NCI-H1092 (cell line): ENCODE measurements around the gene HSPB9.

Experiments
- DNase-seq: peaks from one replicate; lab custom pipeline; 2025; lab: John Stamatoyannopoulos, UW

The HSPB9 gene

DNA sequence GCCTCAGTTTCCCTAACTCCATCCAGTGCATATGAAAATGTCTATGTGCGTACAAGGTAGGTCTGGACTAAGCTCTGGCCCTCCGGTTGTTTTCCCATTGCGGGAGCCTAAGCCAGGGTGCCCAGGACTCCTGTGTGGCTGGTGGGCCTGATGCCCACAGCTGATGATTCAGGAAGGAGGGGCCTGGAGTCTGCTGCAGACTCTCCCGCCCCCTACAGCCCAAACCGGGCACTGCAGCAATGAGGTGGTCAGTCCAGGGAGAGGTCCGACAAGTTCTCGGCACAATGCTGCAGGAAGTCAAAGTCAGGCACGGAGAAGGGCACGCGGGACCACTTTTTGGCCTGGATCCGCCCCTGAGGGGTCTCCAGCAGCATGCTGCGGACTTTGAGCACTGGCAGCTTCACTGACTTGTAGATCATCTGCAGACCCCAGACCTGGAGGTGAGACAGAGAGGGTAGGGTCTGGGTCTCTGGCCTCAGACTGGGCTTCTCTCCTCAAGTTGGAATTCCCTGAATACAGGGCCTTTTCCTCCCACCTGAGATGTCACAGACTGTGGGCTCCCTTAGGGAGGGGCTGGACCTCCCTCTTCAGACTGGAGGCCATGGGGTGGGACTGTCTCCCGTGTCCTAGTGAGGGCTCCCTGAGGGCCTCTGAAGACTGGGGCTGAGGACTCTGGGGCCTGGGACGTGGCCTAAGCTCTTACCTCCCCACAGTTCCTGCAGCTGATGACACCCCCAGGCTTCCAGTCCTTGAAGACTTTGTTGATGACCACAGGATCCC is 20.9 kb upstream of the HSPB9 start:
- peak; percentile 47 for DNase-seq

DNA sequence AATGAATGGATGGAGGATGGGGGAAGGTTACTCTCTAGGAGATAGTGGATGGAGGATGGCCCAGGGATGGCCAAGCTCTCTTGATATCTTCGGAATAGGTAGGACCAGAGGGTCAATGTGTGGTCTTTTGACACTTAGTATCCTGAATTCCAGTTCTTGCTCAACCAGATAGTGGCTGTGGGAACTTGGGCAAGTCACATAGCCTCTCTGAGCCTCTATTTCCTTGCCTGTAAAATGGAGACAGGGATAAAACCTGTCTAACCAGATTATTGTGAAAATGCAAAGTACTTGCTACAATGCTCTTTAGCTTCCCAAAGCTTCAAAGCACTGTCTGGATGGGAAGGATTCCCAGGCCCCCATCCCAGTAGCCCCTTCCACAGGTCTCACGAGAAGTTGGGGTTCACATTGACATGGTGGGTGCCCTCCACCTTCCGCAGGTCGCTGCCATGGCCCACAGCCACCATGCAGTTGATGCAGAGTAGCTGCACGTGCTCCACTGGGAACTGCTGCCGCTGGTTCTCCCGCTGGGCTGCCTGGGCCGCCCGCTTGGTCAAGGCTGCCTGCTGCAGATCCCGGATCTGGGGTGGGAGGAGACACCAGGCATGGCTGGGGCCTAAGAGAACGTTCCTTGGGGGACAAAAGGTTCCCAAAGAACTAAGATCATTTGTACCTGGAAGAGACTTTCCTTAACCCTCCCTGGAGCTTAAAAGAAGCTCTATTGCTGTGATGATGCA is 19.2 kb upstream of the HSPB9 start:
- DNase-seq = no peak

DNA sequence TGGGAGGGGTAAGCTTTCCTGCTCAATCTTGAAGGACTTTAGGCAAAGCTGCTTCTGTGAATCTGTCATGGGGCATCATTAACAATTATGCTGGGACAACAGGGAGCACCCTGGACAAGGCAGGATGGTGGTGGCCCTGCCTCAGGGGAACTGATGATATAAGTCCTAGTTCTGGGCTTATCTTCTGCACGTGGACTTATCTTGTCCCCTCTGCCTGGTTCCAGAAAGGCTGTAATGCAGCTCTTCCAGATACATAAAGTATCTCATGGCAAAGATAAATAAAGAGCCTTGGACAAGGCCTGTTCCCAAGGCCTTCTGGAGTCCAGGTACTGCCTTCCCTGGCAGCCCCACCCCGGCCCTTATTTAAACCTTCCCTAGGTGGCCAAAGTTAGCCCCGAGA is 18.3 kb upstream of the HSPB9 start:
- DNase-seq = no peak

DNA sequence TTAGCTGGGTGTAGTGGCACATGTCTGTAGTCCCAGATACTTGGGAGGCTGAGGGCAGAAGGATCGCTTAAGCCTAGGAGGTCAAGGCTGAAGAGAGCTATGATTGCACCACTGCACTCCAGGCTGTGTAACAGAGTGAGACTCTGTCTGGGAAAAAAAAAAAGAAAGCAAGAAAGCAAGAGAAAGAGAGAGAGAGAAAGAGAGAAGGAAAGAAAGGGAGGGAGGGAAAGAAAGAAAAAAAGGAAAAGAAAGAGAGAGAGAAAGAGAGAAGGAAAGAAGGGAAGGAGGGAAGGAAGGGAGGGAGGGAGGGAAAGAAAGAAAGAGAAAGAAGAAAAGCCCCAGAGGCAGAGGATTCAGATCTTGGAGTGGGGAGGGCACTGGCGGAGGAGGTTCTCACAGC is 16.6 kb upstream of the HSPB9 start:
- DNase-seq = no peak

DNA sequence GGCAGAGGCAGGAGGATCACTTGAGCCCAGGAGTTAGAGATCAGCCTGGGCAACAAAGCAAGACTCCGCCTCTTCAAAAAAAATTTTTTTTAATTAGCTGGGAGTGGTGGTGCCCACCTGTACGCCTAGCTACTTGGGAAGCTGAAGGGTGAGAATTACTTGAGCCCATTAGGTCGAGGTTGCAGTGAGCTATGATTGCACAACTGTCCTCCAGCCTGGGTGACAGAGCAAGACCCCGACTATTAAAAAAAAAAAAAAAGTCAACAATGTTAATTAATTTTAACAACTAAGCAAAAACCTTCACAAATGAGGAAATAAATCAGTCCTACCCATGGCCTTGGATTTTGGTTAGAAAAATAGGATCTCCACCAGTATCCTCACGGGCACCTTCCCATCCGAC is 15.5 kb upstream of the HSPB9 start:
- no peak for DNase-seq

DNA sequence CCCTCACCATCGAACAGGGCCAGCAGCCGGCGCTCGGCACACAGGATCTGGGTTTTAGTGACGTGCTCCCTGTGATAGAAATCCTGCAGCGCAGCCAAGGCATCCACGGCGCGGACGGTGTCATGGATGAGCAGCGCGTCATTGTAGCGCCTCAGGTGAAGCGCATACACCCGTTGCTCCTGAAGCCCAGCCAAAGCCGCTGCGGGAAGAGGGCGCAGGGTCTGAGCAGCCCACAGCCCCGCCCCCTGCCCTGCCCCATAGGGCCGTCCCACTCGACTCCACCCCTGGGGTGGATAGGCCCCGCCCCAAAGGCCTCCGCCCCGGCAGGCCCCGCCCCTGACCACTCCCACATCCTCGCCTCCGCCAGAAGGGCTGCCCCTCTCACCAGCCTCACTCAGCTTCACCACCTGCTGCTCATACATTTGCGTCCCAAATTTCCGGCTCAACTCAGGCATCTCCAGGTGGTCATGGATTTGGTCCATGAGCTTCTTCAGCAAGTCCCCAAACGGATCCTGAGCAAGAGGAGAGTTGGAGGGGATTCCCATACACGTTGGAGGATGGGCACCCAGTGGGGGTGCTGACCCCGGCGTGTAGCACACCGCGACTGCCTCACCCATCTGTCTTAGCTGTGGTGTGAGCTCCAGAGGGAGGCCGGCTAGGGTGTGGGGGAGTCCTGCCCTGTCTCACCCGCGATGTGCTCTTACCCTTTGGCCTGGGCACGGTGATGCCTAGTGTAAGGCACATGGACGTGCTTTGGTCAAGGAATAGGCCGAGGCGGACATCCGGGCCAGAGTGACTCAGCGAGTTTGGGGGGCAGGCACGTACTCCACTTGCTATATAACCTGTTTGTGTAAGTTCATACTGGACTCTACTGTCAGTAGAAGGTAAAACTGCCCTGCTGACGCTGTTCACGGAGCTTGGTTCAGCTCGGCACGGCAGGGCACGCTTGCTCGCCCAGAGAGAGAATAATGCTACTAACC is 14.7 kb upstream of the HSPB9 start:
- peak; percentile 82 for DNase-seq

DNA sequence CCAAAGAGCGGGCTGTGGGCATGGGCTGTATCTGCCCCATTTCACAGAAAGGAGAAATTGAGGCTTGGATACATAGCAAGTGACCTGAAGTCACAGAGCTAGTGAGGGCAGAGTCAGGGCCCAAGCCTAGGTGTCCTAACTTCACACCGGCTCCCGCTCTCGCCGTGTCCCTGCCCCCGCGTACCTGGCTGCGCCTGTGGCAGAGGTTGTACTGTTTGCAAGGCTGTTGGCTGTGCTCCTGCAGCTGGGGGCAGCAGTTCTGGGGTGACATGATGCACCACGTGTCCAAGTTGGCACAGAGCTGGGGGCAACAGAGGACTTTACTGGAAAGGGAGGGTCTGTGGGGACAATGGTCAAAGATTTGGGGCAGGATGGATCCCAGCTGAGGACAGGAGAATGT is 13.5 kb upstream of the HSPB9 start:
- DNase-seq = no peak

DNA sequence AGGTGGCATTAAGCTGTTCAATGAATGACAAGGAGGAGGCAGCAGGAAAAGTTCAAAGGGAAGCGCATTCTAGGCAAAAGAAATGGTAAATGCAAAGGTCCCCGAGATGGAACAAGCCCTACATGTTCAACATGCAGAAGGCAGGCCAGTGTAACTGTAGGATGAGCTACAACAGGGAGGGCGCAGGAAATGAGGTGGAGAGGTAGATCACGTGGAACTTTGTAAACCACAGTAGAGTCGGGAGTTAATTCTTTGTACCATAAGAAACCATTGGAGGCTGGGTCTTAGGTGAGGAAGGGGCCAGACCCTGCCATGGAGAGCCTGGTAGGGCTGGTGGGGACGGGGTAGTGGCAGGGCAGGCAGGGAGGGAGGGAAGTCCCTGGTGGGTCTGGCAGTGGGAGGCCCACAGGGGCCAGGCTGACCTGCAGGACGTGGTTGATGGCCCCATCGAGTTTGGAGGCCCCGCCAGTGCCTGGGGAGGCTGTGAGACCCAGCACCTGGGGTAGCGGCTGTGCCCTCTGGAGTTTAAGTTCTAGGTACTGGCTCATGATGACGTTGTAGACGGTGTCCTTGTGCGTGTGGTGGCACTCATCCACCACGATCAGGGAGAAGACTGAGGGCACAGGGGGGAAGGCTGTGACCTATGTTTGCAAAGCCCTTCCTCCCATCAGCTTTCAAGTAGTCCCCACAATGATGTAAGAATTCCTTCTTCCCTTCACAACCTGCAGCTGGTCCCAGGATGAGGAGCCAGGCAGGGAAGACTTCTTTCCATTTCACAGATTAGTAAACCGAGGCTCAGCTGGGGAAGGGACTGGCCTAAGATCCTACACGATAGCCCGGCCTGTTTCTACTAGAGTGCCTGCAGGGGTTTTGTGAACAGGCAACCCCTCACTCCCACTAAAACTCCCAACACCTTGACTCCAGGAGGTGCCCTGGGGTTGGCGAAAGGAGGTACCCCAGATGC is 12.0 kb upstream of the HSPB9 start:
- DNase-seq = no peak

DNA sequence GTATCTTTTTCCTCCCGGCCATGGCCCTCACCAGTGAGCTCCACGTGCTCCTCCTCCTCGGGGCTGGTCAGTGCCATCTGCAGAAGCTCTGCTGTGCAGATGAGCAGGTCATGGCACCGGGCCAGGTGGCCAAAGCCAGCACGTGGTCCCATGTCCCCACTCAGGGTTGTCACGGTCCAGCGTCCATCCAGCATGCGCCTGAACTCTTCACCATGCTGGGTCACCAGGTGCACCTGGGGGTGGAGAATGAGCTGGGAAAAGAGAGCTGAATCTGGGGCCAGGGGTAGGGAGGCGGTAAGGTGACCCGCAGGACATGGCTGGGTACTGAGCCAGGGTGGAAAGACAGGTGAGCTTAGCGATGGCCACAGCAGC is 11.4 kb upstream of the HSPB9 start:
- no peak for DNase-seq

DNA sequence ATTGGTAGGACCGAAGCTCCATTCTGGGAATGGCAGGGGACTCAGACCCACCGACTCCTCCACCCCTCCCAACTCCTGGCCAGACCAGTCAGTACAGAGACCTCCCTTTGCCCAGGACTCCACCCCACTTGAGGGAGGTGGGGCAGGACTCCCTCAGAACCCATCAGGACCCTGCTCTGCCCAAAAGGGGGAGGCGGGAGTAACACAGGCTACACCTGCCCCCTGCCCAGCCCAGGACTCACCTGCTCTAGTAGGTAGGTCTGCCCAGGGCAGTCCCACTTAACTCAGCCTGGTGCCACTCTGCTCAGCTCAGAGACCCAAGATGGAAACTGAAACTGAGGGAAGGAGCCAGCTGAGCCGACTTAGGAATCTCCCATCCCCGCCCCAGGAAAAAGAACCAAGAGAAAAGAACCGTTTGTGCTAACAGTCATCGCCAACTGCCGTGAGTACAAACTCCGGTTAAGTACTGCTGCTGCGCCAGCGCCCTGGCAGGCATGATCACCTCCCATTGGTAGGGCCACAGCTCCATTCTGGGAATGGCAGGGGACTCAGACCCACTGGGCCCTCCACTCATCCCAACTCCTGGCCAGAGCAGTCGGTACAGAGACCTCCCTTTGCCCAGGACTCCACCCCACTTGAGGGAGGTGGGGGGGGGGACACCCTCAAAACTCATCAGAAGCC is 10.6 kb upstream of the HSPB9 start:
- DNase-seq = no peak

DNA sequence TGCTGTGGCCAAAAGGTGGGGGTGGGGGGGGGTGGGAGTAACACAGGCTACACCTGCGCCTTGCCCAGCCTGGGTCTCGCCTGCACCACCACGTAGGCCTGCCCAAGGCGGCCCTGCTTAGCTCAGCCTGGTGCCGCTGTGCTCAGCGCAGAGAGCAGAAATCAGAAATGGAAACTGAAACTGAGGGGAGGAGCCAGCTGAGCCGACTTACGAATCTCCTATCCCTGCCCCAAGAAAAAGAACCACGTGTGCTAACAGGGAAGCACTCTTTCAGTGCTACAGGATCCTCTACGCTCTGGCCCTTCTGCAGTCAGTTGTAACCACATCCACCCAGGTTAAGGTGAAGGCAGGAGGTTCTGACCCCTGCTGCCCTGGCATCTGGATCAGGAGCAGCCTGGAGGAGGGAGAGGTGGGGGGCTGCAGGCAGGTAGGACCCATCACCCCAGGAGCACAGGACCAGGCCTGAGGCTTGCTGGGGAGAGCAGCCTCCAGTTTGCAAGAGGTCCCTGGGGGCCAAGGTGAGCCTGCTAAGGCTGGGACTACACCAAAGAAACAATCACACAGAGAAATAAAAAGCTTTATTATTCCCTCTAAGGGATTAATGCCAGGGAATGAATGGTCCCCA is 9.9 kb upstream of the HSPB9 start, which contains the start of gene DHX58:
TSS of gene DHX58 (minus strand) at position 163 of the 625 bp plus-strand sequence. CDS start 822 bp downstream, outside the sequence.
- DNase-seq = no peak

DNA sequence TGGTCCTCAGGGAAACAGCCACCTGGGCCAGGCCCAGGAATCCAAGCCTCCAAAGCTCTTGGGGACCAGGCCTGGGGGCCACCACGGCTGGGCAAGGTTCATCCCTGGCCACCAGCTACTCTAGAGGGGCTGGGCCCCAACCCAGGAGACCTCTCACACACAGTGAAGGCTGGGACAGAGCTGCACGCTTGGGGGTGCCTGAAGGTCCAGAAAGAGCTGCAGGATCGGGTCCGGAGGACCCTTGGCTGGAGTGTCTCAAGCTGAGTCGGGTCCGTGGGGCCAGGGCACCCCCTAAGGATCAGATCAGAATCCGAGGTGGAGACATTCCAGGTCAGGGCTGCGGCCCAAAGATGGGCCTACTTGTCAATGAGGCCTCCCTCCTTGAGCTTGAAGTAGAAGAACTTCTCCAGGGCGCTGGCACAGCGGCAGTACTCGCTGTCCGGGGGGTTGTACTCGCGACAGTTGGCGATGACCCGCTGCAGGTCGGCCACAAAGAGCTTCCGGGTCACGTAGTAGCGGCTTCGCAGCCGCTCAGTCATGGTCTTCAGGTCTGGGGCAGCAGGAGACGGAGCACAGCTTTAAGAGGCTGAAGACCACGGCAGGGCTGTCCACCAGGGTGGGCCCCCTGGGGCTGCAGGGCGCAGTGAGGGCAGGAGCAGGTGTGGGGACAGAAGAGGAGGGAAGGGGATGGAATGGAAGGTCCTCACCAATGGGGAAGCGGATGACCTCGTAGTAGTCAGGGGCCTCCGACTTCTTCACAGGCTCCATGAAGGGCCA is 9.1 kb upstream of the HSPB9 start:
- DNase-seq = no peak

DNA sequence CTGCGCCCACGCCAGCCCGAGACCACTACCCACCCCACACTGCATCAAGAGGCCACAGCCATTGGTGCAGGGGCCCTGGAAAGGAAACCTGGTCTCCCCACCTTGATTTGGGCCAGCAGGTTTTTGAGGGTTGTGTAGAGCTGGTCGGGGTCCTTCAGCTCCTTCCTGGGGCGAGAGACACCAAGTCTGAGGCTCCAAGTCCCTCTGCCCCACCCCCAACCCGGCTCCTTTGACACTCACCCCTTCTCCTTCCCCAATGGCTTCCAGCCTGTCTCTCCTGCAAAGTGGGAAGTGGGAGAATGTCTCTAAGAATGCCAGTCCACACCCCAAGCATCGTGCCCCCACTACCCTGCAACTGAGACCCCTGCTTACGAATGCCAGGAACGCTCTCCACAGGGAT is 8.5 kb upstream of the HSPB9 start:
- no peak for DNase-seq

DNA sequence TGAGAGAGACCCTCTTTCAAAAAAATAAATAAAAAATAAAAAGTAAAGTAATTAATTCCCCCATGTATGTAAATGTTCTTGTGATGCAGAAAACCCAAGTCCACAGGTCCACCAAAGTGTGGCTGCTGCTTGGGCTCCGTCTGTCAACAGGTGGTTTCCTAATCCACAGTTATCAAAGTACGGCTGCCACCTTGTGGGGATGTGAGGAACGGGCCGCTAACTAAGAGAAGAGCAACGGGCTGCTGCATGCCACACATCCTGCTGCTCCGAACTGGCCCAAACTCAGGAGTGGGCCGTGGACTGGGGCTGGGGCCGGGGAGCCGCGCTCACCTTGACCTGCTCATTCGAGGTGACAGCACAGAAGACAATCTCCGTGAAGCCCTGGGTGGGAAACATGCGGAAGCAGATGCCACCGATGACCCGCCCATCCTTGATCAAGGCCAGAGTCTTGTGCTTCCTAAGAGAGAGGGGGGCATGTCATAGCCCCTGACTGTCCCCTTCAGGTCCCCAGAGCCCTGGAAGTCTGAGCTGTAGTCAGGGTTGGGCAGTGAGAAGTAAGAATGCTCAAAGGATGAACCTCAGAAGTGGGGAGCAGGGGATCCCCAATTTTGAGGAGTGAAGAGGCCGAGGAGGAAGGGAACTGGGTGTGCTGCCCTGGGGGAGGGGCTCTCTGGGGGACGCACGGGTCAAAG is 5.8 kb upstream of the HSPB9 start:
- peak; percentile 69 for DNase-seq

DNA sequence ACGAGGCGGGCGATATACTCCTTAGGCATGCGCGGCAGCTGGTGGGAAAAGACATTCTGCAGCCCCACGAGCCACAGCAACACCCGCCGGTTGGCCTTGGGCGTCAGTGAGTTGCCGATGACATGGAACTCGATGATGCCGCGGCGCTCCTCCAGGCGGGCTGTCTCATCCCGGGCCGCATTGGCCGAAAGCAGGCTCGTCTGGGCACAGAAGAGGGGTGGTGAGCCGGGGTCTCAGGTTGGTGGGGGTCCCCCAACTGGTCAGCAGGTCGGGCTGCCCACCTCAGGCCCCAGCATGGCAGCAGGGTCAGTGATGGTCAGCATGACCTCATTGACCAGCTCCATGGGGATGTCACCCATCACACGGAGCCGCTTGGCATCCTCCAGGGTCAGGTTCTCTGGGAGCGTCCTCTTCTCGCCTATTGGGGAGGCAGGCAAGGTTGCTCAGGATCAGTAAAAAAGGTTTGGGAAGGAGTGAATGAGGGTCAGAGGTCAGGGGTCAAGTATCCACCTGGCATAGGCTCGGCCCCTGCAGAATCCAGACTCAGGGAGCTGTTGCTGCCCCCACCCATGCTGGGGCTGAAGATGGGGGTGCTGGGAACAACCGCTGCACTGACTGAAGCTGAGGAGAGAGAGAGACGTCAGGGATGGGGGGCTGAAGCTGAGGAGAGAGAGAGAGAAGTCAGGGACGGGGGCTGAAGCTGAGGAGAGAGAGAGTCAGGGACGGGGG is 5.0 kb upstream of the HSPB9 start:
- DNase-seq = no peak

DNA sequence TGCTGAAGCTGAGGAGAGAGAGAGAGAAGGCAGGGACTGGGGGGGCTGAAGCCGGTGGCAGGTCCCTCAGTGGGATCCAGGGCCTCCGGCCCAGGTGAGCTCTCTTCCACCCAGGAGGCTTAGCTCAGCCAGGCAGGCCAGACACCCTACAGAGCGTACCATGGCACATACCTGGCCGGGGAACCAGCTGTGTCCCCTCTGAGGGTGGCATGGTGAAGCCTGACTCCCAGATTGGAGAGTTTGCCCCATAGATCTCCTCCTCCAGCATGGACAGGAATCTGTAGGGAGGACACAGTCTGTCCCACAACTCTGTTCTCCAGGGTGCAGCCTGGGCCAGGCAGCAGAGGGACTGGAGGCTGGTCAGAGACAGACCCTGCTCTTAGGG is 4.5 kb upstream of the HSPB9 start:
- DNase-seq = no peak

DNA sequence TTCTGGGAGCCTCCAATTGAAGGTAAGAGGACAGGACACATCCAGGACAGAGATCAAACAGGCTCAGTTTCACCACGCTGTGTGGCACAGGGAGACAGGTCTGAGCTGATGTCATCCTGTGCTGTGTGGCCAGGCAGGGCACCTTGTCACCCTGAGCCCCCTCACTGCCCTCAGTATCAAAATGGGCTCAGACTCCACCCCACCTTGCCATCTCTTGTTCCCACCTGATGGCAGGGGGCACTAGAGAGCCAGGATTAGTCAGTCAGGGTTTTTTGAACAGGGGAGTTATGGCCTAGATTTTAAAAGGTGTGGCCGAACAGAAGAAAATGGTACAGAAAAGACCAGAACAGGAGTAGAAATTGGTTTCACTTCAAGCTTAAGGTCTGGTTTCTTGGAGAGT is 4.1 kb upstream of the HSPB9 start:
- no peak for DNase-seq

DNA sequence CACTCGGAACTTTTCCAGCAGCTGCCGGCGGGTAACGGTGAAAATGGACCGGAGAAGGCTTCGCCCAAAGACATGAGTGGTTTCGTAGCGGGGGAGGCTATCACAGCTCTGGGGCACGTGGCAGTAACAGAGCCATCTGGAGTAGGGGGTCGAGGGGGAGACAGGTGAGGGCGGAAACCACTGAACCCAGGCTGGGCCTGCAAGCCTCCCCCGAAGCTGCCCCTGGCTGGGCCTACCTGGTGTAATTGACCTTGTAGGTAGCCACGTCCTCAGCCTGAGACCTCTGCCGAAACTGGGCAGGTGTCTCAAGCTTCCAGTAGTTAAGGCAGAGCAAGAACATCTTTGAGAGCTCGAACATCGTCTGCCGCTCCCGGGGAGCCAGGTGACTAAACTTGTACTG is 3.3 kb upstream of the HSPB9 start:
- no peak for DNase-seq
